WTC11 (cell line): ENCODE results near the gene ACSL4. TPM values are rescaled to one million over a fixed set of nuclear protein-coding genes. Genes with fewer than 3 reads are reported as not detected.
A peak's percentile ranks its signal among the peaks of the same experiment; 100 is the strongest.

Experiments used
- ATAC-seq: fragments of 200-7000 bp; cut with Tn5 transposase; 2 replicates; pipeline ENCODE4 v1.10.0; 2021; ENCODE audit warnings: mild to moderate bottlenecking, moderate library complexity
- CTCF ChIA-PET: fragments of 300-600 bp; sonication (Branson Sonifier 250); formaldehyde crosslinking; loops from one replicate; lab custom pipeline; 2021; ENCODE audit warnings: antibody characterized with exemption; lab: Charles Lee
- POLR2A ChIA-PET: fragments of 350-600 bp; sonication (Branson Sonifier 250); formaldehyde crosslinking; loops from one replicate; lab custom pipeline; 2021; ENCODE audit warnings: antibody characterized with exemption; lab: Charles Lee
- DNase-seq: peaks from one replicate; pipeline ENCODE4 v3.0.0; 2021; ENCODE audit warnings: low spot score
- H3K27ac Mint-ChIP-seq: 2 replicates; pipeline ENCODE4 v1.8.0; 2021; ENCODE audit warnings: mixed read lengths
- H3K27me3 Mint-ChIP-seq: 2 replicates; pipeline ENCODE4 v1.8.0; 2021; ENCODE audit warnings: low read depth, mild to moderate bottlenecking, moderate library complexity, mixed read lengths
- H3K36me3 Mint-ChIP-seq: 2 replicates; pipeline ENCODE4 v1.8.0; 2021; ENCODE audit warnings: mixed read lengths
- H3K4me1 Mint-ChIP-seq: 2 replicates; pipeline ENCODE4 v1.8.0; 2022; ENCODE audit warnings: mixed read lengths
- H3K4me3 Mint-ChIP-seq: 2 replicates; pipeline ENCODE4 v1.8.0; 2021; ENCODE audit warnings: mild to moderate bottlenecking, moderate library complexity, mixed read lengths
- H3K9me3 Mint-ChIP-seq: 2 replicates; pipeline ENCODE4 v1.8.0; 2021; ENCODE audit warnings: mixed read lengths
- AFF4 ChIP-seq: sonication (generic); formaldehyde crosslinking; IDR thresholded peaks from 2 replicates; pipeline ENCODE4 v1.8.1; 2023; ENCODE audit warnings: mild to moderate bottlenecking, missing genetic modification reagents, borderline replicate concordance
- ATF6 ChIP-seq: sonication (generic); formaldehyde crosslinking; IDR thresholded peaks from 2 replicates; pipeline ENCODE4 v1.8.1; 2023; ENCODE audit warnings: mild to moderate bottlenecking, missing genetic modification reagents
- CREM ChIP-seq: sonication (generic); formaldehyde crosslinking; IDR thresholded peaks from 2 replicates; pipeline ENCODE4 v1.8.1; 2022; ENCODE audit warnings: mild to moderate bottlenecking, missing genetic modification reagents, moderate library complexity
- E2F4 ChIP-seq: sonication (generic); formaldehyde crosslinking; IDR thresholded peaks from 2 replicates; pipeline ENCODE4 v1.8.1; 2022; ENCODE audit warnings: low read depth, mild to moderate bottlenecking, moderate library complexity, missing genetic modification reagents, borderline replicate concordance
- E2F5 ChIP-seq: sonication (generic); formaldehyde crosslinking; IDR thresholded peaks from 2 replicates; pipeline ENCODE4 v1.8.1; 2022; ENCODE audit warnings: mild to moderate bottlenecking, moderate library complexity, missing genetic modification reagents
- FOXK1 ChIP-seq: sonication (generic); formaldehyde crosslinking; IDR thresholded peaks from 2 replicates; pipeline ENCODE4 v1.8.0; 2022; ENCODE audit warnings: mild to moderate bottlenecking, moderate library complexity, missing genetic modification reagents
- FOXP1 ChIP-seq: sonication (generic); formaldehyde crosslinking; IDR thresholded peaks from 2 replicates; pipeline ENCODE4 v1.8.0; 2022; ENCODE audit warnings: missing genetic modification reagents, mild to moderate bottlenecking, moderate library complexity, borderline replicate concordance
- HMGA2 ChIP-seq: fragments of 250-450 bp; sonication (Bioruptor Pico); IDR thresholded peaks from 2 replicates; pipeline ENCODE4 v1.4.0; 2021; ENCODE audit warnings: mild to moderate bottlenecking, moderate library complexity
- JAZF1 ChIP-seq: fragments of 250-450 bp; sonication (Bioruptor Pico); IDR thresholded peaks from 2 replicates; pipeline ENCODE4 v1.9.0; 2021; ENCODE audit warnings: moderate library complexity, mild to moderate bottlenecking, inconsistent platforms
- NR2C2 ChIP-seq: sonication (generic); formaldehyde crosslinking; IDR thresholded peaks from 2 replicates; pipeline ENCODE4 v1.8.0; 2022; ENCODE audit warnings: mild to moderate bottlenecking, missing genetic modification reagents
- RELA ChIP-seq: sonication (generic); formaldehyde crosslinking; IDR thresholded peaks from 2 replicates; pipeline ENCODE4 v1.8.1; 2022; ENCODE audit warnings: missing genetic modification reagents, mild to moderate bottlenecking, borderline replicate concordance
- SOX15 ChIP-seq: fragments of 250-450 bp; sonication (Bioruptor Pico); IDR thresholded peaks from 2 replicates; pipeline ENCODE4 v1.9.0; 2021; ENCODE audit warnings: mild to moderate bottlenecking
- SP1 ChIP-seq: sonication (generic); formaldehyde crosslinking; conservative IDR thresholded peaks from 2 replicates; pipeline ENCODE4 v1.8.1; 2022; ENCODE audit warnings: missing genetic modification reagents
- TEAD1 ChIP-seq: sonication (generic); formaldehyde crosslinking; IDR thresholded peaks from 2 replicates; pipeline ENCODE4 v1.8.0; 2022; ENCODE audit warnings: mild to moderate bottlenecking, missing genetic modification reagents
- USF2 ChIP-seq: sonication (generic); formaldehyde crosslinking; IDR thresholded peaks from 2 replicates; pipeline ENCODE4 v1.8.1; 2023; ENCODE audit warnings: mild to moderate bottlenecking, missing genetic modification reagents, moderate library complexity
- ZBTB43 ChIP-seq: sonication (generic); formaldehyde crosslinking; IDR thresholded peaks from 2 replicates; pipeline ENCODE4 v1.8.1; 2023; ENCODE audit warnings: mild to moderate bottlenecking, missing genetic modification reagents
- ZNF232 ChIP-seq: sonication (generic); formaldehyde crosslinking; IDR thresholded peaks from 2 replicates; pipeline ENCODE4 v1.8.0; 2022; ENCODE audit warnings: mild to moderate bottlenecking, missing genetic modification reagents
- ZNF425 ChIP-seq: fragments of 250-450 bp; sonication (Bioruptor Pico); conservative IDR thresholded peaks from 2 replicates; pipeline ENCODE4 v1.9.0; 2021; ENCODE audit warnings: mild to moderate bottlenecking
- total RNA-seq: library from RNA; stranded (reverse); gene quantifications from 3 replicates; pipeline ENCODE4 v1.2.3, GENCODE V29; 2021

The ACSL4 gene
- total RNA-seq, 1 experiment from 2014 or later = 57.7 TPM

GRCh38 chrX:109623997-109624396 lies 109.1 kb downstream of the ACSL4 start:
- Mint-ChIP-seq H3K27ac (no peak overlapping the region), H3K36me3 (peaks cover 6% of the 10 kb centered on the region; the same call in 1 of the 2 replicates), H3K9me3 (peaks cover 5% of the 10 kb centered on the region), H3K4me3 (peak overlapping the region; percentile 42), H3K4me1 (peaks cover 7% of the 10 kb centered on the region), H3K27me3 (peaks cover 18% of the 10 kb centered on the region)
- ATAC-seq (no peak), DNase-seq (no peak)
- ChIA-PET CTCF (interaction anchor here (0.9 to 2.5 kb wide), 9 partner anchors 11 to 924 kb away, joined by 3 to 29 read pairs (median 4); no protein-coding TSS in a partner anchor), POLR2A (no interaction called here)
- TF ChIP-seq TEAD1 (CRISPR knock-in tag) (no peak), AFF4 (CRISPR knock-in tag) (no peak), USF2 (CRISPR knock-in tag) (no peak), JAZF1 (CRISPR knock-in tag) (no peak), SOX15 (no peak), RELA (CRISPR knock-in tag) (no peak), E2F5 (CRISPR knock-in tag) (no peak), CREM (CRISPR knock-in tag) (no peak), ZNF425 (CRISPR knock-in tag) (no peak), ZNF232 (CRISPR knock-in tag) (no peak), E2F4 (CRISPR knock-in tag) (no peak), HMGA2 (CRISPR knock-in tag) (no peak), FOXP1 (CRISPR knock-in tag) (no peak), ZBTB43 (CRISPR knock-in tag) (no peak), ATF6 (CRISPR knock-in tag) (no peak), SP1 (CRISPR knock-in tag) (no peak), NR2C2 (CRISPR knock-in tag) (no peak), FOXK1 (CRISPR knock-in tag) (no peak)
